Lung (tissue), 12 donors: ENCODE data around the gene NLGN1. TPM values are rescaled to one million over a fixed set of nuclear protein-coding genes. Genes with fewer than 3 reads are reported as not detected.

Source experiments
- ATAC-seq: fragments of 200-7000 bp; cut with Tn5 transposase; one replicate; pipeline ENCODE4 v1.9.1; 2020; ENCODE audit warnings: moderate number of reproducible peaks; ENCODE audit not compliant: insufficient read depth, low FRiP score
- DNase-seq, 3 donors: peaks; one replicate each; pipeline ENCODE4 v3.0.0-alpha.2; 2013 to 2017
- H3K27ac ChIP-seq, 2 donors: one replicate each; pipeline ENCODE4 v1.5.1; 2013; ENCODE audit warnings: mild to moderate bottlenecking in 2 of 2, moderate library complexity in 2 of 2, control low read depth in 1 of 2, inconsistent platforms in 1 of 2, low read depth in 1 of 2, low read length in 1 of 2
- H3K27me3 ChIP-seq, 3 donors: one replicate each; pipeline ENCODE4 v1.5.1; 2013; ENCODE audit warnings: low read length in 2 of 3; ENCODE audit not compliant: control insufficient read depth in 3 of 3, insufficient read depth in 3 of 3
- H3K36me3 ChIP-seq, 4 donors: one replicate each; pipeline ENCODE4 v1.5.1; 2013; ENCODE audit warnings: low read length in 4 of 4, mild to moderate bottlenecking in 1 of 4, moderate library complexity in 1 of 4; ENCODE audit not compliant: control insufficient read depth in 4 of 4, insufficient read depth in 4 of 4
- H3K4me1 ChIP-seq, 5 donors: one replicate each; pipeline ENCODE4 v1.5.1; 2013; ENCODE audit warnings: low read length in 5 of 5, mild to moderate bottlenecking in 2 of 5, moderate library complexity in 1 of 5; ENCODE audit not compliant: control insufficient read depth in 5 of 5, insufficient read depth in 5 of 5
- H3K4me3 ChIP-seq: one replicate; pipeline ENCODE4 v1.5.1; 2013; ENCODE audit warnings: mild to moderate bottlenecking, control low read depth, moderate library complexity
- H3K9ac ChIP-seq, 2 donors: one replicate each; pipeline ENCODE4 v1.5.1; 2013; ENCODE audit warnings: low read length in 2 of 2, control low read depth in 1 of 2; ENCODE audit not compliant: insufficient read depth in 1 of 2
- H3K9me3 ChIP-seq, 4 donors: one replicate each; pipeline ENCODE4 v1.5.1; 2013; ENCODE audit warnings: low read length in 3 of 4, mild to moderate bottlenecking in 1 of 4, moderate library complexity in 1 of 4; ENCODE audit not compliant: control insufficient read depth in 4 of 4, insufficient read depth in 3 of 4
- CTCF ChIP-seq: IDR thresholded peaks from 2 replicates; pipeline ENCODE4 v1.5.1; 2012; ENCODE audit warnings: mild to moderate bottlenecking; ENCODE audit errors: control extremely low read depth, extremely low read depth
- WGBS, 2 donors: extraction: QIAGEN DNeasy Blood & Tissue Kit; methylation state at CpG; one replicate each; pipeline ENCODE4 v1.1.7; 2013; 5-methylcytosine and 5-hydroxymethylcytosine counted together
- polyA plus RNA-seq, 2 donors: library from polyadenylated mRNA; stranded (reverse); fragments of 200-250 nt; gene quantifications; one replicate each; pipeline ENCODE4 v1.2.1, GENCODE V29; 2013
- total RNA-seq, 2 donors: library from RNA; depleted of rRNA in 1 of 2; stranded (reverse); fragments of >200 nt in 1 of 2; gene quantifications; one replicate each; pipeline ENCODE4 v1.2.1, GENCODE V29; 2014 to 2021
- donor health status: control.
- donor health status: control.
- donor health status: Bipolar disorder and iron deficiency.
- donor health status: healthy.
- donor health status: DM: yes; HTN: yes; CAD: no.

The NLGN1 gene
- total and polyA plus RNA-seq, 4 donors, result 0.24 to 22.2 (median 1.9) TPM

- no peaks in the 10 kb centered on the region for H3K27me3 ChIP-seq
- no peak overlapping the region for H3K27ac ChIP-seq
- TF ChIP-seq CTCF, result no peak
- DNase-seq (no peak), ATAC-seq (no peak)
- H3K9ac ChIP-seq, result no peak overlapping the region
- H3K4me1 ChIP-seq, result peaks cover 0 to 3% (median 0%) of the 10 kb centered on the region in 5 donors
- H3K4me3 ChIP-seq, result no peak overlapping the region
- no peaks in the 10 kb centered on the region for H3K9me3 ChIP-seq
- H3K36me3 ChIP-seq, result no peaks in the 10 kb centered on the region
- 80 to 84% methylated on average over 3 of the region's 3 CpGs for WGBS, 2 donors
Observed at GRCh38 chr3:174102866-174103265, 705.3 kb downstream of the NLGN1 start.

DNA sequence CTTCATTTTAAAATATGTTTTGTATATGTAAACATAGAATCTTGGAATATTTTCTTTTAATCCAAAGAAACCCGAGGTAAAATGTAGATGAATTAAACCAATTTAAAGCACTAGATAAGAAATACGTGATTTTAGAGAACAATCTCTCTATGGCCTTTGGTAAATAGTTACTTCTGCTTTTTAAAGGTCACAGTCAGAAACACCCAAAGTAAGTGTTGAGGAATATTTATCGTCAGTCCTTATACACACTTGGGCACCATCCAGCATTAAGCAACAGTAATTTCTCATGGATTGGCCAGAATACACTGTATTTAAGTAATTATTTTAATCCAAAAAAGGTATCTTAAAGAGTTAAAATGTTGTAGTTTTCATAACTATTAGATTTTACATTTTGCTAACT, 713.2 kb downstream of the NLGN1 start:
- no peak overlapping the region for H3K4me3 ChIP-seq
- H3K9me3 ChIP-seq, result peaks cover 0 to 3% (median 0%) of the 10 kb centered on the region in 4 donors
- ATAC-seq (no peak), DNase-seq (no peak)
- no peak for TF ChIP-seq CTCF
- no peaks in the 10 kb centered on the region for H3K4me1 ChIP-seq
- H3K9ac ChIP-seq, result no peak overlapping the region
- WGBS, 2 donors, result 48 to 60% methylated on average over 3 of the region's 3 CpGs
- H3K27ac ChIP-seq, result no peak overlapping the region
- no peaks in the 10 kb centered on the region for H3K27me3 ChIP-seq
- no peaks in the 10 kb centered on the region for H3K36me3 ChIP-seq

- Histone ChIP-seq H3K27ac (no peak overlapping the region), H3K27me3 (no peaks in the 10 kb centered on the region), H3K36me3 (no peaks in the 10 kb centered on the region), H3K4me3 (no peak overlapping the region), H3K9me3 (peaks cover 0 to 3% (median 0%) of the 10 kb centered on the region in 4 donors), H3K4me1 (no peaks in the 10 kb centered on the region), H3K9ac (no peak overlapping the region)
- 72 to 85% methylated on average over 2 of the region's 2 CpGs for WGBS, 2 donors
- ATAC-seq, result no peak
- no peak for TF ChIP-seq CTCF
- no peak for DNase-seq
Observed at GRCh38 chr3:174111776-174112175, 714.2 kb downstream of the NLGN1 start.

GRCh38 chr3:174116421-174116820, 718.9 kb downstream of the NLGN1 start:
- no peaks in the 10 kb centered on the region for H3K36me3 ChIP-seq
- H3K27me3 ChIP-seq, result no peaks in the 10 kb centered on the region
- DNase-seq (no peak), ATAC-seq (no peak)
- H3K9ac ChIP-seq, result no peak overlapping the region
- TF ChIP-seq CTCF, result no peak
- no peak overlapping the region for H3K4me3 ChIP-seq
- H3K4me1 ChIP-seq, result peaks cover 0 to 4% (median 0%) of the 10 kb centered on the region in 5 donors
- 94 to 96% methylated on average over 4 of the region's 4 CpGs for WGBS, 2 donors
- H3K9me3 ChIP-seq, result peaks cover 0 to 3% (median 0%) of the 10 kb centered on the region in 4 donors
- no peak overlapping the region for H3K27ac ChIP-seq
